SHP77 (cell line): ENCODE data around the gene VSX2.
A peak's percentile ranks its signal among the peaks of the same experiment; 100 is the strongest.
"Not testable (repeated sequence)": the region's sequence is repeated elsewhere in the genome, so short reads cannot be mapped to it uniquely, and the experiment has no call there.

Experiments
- DNase-seq, 2 experiments: peaks; one replicate each; lab custom pipeline; 2025; lab: John Stamatoyannopoulos, UW

VSX2 gene

DNA sequence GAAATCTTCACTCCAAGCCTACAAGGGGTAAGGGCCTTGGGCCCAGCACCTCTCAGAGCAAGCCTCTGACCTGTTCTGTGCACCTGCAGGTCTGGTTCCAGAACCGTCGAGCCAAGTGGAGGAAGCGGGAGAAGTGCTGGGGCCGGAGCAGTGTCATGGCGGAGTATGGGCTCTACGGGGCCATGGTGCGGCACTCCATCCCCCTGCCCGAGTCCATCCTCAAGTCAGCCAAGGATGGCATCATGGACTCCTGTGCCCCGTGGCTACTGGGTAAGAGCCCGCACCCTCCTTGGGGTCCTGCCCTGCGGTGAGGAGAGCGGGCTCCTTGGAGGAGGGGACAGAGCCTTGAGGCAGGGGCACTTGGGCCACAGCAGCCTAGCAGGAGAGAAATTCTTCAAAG lies 20.3 kb downstream of the VSX2 start:
- DNase-seq: no peak

DNA sequence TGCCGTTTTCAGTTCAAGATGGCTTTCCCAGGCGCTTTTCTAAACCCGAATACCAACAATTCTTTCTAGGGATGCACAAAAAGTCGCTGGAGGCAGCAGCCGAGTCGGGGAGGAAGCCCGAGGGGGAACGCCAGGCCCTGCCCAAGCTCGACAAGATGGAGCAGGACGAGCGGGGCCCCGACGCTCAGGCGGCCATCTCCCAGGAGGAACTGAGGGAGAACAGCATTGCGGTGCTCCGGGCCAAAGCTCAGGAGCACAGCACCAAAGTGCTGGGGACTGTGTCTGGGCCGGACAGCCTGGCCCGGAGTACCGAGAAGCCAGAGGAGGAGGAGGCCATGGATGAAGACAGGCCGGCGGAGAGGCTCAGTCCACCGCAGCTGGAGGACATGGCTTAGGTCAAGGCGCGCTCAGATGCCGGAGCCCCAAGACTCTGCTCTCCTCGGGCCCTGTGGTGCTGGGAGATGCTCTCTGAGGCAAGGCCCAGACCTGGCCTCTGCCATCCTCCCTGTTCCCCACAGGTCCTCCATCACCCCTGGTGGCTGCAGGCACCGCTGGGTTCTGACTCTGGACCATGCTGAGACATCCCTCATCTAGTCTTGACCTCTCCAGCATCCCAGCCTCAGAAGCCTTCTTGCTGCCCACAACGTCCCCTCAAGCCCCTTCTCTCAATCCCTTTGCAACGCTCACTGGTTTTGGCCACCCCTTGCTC lies 21.4 kb downstream of the VSX2 start:
- no peak for DNase-seq

DNA sequence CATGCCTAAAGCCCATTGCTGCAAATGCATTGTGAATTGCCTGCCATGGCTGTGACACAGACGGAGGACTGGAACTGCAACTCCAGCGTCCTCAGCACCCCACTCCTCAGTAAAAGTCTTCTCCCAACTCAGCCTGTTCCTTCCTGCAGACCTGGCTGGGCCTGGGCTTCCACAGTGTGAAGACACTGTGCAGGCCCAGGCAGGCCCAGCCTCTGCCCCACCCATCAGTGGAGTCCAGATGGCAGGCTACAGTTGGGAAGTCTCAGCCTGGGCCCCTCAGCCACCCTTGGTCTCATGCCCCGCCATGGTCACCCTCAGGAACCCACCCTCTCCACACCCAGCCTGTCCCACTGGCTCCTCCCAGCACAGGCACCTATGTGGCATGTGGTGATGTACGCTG lies 22.0 kb downstream of the VSX2 start:
- no peak for DNase-seq

DNA sequence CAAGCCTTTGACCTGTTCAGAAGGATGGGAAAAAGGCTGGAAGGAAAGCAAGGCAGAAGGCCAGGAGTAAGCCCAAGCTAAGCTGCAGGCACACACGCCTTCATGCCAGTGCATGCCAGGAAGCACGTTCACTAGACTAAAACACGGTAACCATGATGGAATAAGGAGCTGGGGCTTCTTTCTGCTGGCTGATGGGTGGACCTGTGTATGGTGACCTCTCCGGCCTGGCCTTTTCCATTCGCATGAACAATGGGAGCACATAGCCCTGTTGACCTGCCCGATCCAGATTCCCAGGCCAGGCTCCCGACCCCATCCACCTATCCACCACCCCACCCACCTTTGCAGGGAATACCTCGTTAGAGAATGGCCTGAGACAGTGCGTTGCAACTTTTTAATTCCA lies 22.8 kb downstream of the VSX2 start:
- no peak for DNase-seq

DNA sequence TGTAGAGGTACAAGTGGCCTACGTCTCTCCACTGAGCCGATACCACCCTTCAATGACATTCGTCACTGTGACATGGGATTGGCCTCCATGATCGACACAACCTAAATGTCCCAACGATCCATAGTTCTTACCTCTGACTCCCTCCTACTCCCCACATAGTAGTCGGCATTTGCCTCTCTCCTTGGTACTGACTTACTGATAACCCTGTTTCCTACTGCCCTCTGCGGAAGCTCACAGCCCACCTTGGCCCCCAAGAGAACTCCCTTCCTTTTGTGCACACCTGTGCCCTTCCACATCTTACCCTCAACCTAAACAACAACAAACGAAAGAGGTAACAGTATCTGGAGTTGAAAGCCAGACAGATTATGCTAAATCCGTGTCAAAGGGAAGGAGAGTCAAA lies 23.9 kb downstream of the VSX2 start:
- no peak for DNase-seq

DNA sequence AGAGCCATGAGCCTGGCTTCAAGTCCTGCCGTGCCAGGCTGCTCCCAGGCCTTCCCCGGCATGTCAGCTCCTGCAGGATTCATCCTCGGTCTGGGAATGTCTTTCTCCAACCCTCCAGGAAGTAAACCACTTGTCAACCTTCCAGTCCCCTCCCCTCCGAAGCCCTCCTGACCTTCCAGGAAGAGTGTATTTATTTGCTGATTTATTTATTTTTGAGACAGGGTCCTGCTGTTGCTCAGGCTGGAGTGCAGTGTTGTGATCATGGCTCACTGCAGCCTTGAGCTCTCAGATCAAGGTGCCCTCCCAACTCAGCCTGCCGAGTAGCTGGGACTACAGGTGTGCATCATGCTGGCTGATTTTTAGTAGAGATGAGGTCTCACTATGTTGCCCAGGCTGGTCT lies 24.7 kb downstream of the VSX2 start:
- no peak for DNase-seq

DNA sequence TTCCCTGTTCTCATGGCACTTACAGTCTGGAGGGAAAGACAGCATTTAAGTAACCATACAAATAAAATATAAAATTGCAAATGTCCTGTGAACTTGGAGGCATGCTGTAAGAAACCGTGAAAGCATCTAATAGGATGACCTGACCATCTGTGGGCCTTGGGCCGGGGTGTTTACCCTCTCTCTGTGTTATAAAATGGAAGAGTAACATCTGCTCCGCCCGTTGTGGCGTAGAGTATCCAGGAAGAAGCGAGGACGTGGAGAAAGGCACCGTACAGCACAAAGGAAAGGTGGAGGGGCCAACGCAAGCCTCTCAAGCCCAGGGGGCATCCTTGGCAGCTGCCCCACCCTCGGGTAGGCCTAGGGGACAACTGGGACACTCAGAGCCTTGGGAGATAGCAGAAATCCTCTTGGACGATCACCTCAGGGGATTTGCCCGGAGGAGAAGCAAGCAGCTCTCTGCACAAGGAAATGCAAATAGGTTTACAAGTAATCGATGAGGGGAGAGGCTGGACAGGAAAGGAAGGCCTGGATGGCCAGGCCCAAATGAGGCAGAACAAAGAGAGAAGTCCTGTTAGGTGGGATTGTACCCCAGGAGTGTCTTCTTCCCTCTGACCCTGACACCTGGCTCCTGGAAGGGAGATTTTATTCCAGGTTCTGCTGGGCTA lies 26.2 kb downstream of the VSX2 start:
- no peak for DNase-seq

DNA sequence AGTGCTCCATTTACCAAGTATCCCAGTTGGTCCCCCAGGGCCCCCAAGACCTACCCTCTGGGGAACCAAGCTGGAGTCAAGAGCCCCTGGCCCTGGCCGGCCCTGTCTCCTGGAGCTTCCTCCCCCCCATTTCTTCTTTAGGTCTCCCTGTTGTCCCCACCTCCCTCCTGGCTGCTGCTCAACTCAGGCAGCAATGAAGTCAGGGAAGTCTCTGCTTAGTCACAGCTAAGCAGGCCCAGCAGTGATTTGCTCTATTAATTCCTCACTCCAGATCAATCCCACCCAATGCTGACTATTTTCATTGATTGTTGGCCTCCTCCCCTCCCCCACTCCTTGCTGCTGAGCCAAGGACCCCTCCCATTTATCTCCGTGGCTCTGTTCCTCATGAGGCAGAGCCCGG lies 28.3 kb downstream of the VSX2 start:
- DNase-seq: no peak

DNA sequence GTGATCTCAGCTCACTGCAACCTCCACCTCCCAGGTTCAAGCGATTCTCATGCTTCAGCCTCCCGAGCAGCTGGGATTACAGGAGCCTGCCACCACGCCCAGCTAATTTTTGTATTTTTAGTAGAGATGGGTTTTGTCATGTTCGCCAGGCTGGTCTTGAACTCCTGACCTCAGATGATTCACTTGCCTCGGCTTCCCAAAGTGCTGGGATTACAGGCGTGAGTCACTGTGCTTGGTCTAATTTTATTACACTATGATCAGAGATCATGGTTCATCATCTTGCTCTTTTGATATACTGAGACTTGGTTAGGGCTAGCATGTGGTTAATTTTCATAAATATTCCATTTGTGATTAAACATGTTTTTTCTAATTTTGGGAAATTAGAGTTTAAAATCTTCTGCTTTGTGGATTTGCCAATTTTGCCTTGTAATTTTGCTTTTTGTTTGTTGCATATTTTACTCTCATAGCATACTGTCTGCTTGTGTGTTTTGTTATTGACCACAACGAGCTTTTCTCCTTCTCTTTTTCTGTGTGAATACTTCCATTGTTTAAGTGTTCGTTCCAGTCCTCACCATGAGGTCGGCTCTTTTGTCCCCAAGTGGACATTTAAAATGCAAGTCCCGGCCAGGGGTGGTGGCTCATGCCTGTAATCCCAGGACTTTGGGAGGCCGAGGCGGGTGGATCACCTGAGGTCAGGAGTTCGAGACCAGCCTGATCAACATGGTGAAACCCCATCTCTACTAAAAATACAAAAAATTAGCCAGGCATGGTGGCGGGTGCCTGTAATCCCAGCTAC lies 31.3 kb downstream of the VSX2 start:
- not testable (repeated sequence) for DNase-seq

DNA sequence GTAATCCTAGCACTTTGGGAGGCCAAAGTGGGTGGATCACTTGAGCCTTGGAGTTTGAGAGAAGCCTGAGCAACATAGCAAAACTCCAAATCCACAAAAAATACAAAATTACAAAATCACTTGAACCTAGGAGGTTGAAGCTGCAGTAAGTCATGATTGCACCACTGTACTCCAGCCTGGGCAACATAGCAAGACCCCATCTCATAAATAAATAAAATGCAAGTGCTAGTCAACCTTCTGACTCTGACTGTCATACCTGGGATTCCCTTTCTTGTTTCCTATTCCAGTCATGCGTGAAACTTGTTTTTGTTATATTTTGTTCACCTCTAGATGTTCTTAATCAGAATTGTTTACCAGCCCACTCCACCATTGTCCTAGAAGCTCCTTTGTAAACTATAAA lies 32.1 kb downstream of the VSX2 start:
- no peak for DNase-seq

DNA sequence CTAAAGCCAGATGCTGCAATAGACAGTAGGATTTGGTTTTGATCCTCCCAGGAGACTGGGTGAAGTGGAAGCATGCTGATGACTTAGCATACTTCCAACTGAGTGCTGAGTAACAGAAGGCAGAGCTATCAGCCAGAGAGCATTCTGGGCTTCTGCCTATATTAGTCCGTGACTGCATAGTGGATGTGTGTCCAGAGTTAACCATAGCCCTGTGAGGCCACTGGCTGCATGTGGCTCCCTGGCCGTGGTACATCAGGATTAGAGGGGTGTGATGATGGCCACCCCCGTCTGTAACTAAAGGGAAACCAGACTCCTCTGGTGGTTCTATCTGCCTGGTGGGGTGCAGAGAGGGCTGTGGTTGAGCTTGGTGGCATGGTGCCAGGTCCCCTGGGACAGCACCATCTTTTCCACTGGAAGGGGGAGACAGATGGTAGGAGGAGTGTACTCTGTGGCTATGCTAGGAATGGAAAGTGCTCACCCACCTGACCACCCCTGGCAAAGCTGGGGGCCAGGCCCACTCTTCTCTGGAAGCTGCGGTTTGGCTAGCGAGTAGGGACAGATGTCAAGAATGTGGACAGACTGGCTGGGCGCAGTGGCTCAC lies 36.1 kb downstream of the VSX2 start:
- no peak for DNase-seq

DNA sequence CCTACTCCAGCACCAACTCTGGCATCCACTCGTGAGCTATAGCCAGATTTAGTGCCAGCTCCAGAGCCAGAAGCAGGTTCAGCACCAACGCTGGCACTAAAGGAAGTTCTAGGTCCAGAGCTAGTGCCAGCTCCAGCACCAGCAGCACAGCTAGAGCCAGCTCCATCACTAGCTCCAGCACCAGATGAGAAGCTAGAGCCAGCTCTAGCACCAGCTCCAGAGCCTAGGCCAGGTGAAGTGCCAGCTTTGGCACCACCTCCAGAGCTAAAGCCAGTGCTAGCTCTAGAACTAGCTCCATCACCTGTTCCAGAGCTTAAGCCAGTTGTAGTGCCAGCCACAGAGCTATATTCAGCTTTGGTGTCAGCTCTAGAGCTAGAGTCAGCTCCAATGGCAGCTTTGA lies 38.8 kb downstream of the VSX2 start:
- no peak for DNase-seq

DNA sequence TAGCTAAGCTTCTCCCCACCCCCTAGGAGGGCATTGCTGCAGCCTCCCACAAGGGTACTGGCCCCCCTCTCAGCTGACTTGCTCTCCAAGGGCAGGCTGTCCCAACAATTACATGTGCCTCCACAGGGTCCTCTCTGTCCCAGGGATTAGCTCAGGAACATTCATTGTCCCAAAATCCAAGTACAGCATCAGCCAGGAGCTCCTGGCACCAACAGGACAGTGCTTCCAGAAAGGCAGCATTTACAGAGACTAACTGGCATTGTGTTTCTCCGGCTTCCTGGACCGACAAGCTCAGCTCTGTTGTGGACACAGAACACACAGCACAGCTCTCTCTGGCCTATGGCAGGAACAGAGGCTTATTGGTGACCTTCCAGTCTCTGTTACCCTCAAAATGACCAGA lies 41.8 kb downstream of the VSX2 start:
- DNase-seq: no peak

DNA sequence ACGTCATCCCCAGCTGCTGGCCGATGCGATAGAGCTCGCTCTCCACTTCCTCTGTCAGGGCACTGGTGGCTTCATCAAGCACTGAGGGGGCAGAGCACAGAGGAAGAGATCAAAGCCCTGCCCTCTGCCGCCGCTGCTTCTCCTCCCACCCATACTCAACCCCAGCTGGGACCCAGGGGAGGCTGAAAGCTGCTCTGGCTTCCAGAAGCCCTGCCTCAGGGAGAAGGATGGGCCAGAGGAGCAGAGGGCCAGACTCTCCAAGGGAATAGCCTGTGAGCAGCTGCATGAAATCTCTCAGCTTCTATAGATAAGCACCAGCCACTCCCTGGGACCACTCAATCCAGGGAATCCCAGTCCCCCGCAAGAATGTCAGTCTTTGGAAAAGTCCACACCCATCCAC lies 47.5 kb downstream of the VSX2 start:
- DNase-seq: no peak

DNA sequence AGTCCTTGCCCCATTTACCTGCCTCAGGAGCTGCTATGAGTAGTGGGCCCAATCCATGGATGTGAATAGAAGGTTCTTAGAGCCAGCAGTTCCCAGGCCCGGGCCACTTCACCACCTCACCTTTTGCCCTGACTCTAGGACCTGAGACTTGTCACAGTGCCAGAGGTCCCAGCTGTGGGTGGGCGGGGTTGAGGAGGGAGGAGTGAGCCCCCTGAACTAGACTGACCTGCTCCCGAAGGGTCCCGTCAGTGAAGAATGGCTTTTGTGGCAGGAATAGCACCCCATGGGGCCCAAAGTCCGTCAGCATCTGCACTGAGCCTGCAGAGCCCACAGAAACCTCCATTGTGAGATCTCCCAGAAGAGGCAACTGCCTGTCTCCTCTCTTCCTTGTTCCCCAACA lies 50.6 kb downstream of the VSX2 start:
- DNase-seq: no peak

DNA sequence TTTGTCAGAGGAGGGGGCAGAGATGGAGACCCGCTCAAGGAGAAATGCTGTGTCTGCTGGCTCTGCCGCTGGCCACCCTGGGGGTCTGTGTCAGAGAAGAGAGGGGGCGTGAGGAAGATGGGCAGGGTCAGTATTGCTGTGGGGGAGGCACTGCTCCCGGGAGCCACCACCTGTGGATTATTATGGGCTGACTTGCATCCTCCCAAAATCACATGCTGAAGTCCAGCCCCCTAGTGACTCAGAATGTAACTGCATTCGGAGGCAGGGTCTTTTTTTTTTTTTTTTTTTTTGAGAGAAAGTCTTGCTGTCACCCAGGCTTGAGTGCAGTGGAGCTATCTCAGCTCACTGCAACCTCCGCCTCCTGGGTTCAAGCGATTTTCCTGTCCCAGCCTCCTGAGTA lies 51.2 kb downstream of the VSX2 start:
- peak in 1 of 2 experiments; percentile 21 for DNase-seq

DNA sequence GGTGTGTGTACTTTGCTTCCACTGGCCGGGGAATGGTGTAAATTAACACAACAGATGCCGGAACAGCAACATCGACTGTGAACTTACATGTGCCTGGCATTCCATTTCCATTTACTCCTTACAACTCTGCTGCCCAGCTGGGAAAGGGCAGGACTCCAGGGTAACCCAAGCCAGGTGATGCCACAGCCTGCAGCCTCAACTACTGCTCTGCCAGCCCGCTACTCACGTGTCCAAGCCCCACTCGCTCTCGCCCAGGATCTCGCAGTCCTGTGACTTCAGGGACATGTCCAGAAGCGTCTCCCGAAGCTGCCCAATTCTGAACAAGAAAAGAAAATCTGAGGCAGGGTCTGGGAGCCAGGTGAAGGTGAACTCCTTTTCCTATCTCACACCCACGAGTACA lies 52.8 kb downstream of the VSX2 start:
- DNase-seq: no peak

DNA sequence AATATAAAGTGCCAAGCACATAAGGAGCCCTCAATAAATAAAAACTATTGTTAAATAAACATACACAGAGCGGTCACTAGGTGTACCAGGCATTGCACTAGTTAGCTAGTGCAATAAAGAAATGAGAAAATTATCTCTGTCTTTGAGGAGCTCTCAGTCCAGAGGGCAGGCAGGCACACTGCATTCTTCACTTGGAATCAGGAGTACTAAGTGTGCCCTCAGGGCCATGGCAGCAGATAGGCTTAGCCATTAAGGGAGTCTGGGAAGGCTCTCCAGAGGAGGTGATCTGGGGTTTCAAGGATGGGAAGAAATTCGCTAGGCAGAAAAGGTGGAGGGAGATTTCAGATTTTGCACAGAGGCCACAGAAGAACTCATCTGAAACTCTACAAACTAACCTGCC lies 54.4 kb downstream of the VSX2 start:
- no peak for DNase-seq

DNA sequence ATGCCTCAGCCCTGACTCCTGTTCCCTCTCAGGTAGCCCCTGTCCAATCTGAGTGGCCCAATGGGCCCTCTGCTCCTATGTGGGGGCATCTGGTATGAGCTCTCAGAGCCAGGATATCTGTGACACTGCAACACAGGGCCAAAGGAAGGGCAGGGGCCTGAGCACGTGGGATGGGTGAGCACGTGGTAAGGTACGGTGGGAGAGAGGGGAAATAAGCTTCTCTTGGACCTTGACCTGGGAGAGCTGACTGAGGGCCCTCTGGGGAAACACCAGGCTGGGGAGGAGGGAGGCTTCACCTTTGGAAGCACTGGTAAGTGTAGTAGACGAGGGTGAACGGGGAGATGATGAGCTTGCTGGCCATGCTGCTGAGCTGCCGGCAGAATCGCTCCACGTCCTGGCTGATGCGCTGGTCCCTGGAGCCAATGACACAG lies 56.8 kb downstream of the VSX2 start:
- no peak for DNase-seq

DNA sequence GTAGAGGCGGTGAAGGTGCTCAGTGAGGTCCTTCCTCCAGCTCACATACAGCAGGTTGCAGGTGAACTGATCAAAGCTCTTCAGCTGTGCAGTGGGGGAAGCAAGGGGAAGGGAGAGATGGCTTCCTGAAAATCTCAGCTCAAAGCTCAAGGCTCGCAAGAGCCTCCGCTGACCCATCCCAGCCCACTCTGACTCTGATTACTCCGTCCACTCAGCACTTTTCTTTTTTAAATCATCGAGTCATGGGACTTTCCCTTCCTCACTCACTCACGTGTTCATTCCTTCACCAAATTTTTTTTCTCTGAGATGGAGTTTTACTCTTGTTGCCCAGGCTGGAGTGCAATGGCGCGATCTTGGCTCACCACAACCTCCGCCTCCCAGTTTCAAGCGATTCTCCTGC lies 58.7 kb downstream of the VSX2 start:
- DNase-seq: no peak

DNA sequence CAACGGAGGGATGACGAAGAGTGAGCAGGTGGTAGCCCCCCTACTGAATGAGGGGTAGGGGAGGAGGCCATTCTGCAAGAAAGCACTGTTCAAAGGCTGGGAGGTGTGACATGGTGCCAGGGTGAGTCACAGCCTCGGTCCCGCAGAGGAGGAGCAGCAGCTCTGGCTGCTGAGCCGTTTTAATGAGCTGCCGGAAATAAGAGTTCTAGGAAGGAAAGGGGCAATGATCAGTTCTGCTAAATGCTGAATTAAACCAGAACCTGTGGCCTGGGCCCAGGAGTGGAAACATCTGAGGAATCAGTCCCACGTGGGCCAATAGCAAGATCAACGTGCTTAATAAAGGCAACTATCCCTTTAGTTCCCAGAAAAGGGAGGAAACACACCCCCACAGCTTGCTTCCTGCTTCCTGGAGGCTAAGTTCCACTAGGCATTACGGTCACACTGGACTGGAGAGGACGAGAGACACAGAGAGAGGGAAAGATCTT lies 59.9 kb downstream of the VSX2 start:
- DNase-seq: no peak

DNA sequence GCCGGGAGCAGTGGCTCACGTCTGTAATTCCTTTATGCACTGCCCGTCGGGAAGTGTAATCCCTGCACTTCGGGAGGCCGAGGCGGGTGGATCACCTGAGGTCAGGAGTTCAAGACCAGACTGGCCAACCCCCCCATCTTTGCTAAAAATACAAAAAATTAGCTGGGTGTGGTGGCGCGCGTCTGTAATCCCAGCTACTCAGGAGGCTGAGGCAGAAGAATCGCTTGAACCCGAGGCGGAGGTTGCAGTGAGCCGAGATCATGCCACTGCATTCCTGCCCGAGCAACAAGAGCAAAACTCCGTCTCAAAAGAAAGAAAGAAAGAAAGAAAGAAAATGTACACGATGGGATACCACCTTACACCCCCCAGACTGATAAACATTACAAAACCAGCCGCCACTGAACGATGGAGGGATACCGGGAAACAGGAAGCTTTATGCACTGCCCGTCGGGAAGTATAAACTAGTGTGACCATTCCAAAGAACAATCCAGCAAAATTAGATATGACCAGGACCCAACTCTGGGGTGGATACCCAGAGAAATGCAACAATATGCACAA lies 62.4 kb downstream of the VSX2 start:
- DNase-seq: no peak
